Activated T-helper 1 cell treated with anti-CD3 and anti-CD28 coated beads, Interleukin-2, amount 50 U/mL, for 16 hours (primary cell): ENCODE results near the gene MAFB.

Experiments
- DNase-seq, 2 donors: peaks; one replicate each; pipeline ENCODE4 v3.0.0-alpha.2; 2020; ENCODE audit warnings: low read depth in 1 of 2, low spot score in 1 of 2

Gene MAFB

DNA sequence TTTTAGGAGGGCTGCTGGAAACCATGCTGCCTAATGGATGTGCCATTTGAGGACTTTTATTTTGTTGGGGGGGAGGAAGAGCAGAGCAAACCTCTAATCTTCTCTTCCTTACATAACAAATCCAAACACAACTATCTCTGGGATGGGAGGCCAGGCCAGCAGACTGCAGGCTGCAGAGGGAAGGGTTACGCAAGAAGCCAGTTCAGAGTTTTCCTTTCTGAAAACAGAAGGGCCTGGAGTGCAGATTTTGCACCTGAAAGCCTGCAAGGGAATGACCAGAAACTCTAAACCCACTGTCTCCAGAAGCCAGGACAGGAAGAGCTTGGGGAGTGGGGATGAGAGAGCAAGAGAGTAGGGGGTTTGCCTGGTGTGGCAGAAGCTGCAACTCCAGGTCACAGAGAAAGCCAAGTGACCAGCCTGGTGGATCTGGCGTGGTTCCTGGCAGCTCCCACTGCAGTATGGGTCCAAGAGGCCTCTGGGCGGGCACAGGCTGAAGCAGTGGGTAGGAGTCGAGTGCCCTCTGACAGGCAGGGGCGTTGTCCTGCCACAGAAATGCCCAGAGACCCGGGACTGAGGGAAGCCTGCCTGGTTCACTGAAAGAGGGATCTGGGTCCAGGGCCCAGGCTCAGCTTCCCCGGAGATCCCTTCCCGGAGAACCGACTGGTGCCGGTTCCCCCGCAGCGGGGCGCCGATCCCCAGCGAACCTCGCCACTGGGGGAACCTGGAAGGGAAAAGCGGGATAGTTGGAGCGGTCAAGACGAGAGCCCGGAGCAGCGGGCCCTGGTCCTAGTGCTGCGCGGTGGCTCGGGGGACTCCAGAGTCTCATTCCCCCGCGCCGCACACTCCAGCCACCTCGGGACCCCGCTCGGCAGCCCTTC is 6.7 kb downstream of the MAFB start:
- DNase-seq = no peak

DNA sequence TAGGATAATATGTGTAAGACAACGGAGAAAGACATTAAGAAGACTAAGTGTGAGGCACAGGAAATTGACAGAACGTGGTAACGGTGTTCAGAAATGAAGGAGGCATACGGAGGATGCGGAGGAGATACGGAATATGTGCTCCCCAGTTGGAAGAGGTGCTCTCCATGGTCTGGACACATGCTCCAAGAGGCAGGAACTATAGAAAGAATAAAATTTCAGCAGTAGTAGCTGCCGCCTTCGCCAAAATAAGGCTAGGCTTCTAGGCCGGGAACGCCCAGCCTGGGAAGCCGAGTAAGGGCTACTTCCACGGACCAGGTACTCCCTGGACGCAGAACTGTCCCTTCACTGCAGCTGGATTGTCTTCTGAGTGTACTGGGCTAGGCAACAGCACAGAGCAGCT is 7.4 kb downstream of the MAFB start:
- DNase-seq = no peak

DNA sequence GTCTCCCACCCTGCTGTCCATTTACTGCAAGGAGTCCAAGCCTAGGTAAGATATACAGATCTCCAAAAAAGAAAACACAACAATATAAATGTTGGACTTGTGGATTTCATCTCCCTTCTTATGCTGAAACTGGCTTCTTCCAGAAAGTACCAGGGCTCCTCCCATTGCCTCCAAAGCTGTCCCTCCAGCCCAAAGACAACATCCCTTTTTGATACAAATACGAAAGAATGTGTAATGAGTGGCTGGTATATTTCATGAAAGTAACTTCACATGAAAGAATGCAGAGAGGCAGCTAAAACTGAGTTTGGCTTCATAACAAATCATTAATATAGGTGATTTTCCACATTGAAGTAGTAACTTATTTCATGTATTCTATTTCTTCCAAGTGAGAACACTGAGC is 7.9 kb downstream of the MAFB start:
- DNase-seq = no peak

DNA sequence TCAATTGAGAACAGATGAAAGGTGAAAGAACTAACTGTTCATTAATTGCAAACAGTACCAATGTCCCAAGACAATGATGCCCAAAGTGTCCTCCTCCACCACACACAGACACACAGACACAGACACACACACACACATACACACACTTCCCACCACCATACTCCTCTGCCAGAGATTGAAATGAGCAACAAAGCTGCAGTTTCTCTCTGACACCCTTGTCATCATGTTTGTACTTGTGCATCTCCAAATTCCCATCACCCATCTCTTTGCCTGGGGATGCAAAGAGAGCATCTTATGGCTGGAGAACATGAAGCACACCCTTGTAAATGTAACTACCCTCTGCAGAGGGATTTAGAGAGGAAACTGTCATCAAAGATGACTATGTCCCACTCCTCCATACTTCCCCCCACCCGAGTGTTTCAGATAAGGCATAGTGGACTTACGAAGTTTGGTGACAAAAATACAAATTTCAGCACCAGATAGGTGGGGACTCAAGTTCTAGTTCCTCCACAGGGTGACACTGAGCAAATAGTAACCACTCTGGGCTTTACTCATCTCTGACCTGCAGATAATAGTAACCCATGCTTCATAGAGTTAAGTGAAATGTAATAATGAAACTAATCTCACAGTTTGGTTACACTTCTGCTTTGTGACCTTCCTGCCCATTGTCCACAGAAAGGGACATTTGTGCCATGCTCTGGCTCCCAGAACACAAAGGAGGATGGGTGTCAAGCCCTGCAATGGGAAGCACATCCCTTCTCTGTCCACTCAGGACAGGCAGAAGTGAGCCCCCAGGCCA is 8.7 kb downstream of the MAFB start:
- DNase-seq = no peak

DNA sequence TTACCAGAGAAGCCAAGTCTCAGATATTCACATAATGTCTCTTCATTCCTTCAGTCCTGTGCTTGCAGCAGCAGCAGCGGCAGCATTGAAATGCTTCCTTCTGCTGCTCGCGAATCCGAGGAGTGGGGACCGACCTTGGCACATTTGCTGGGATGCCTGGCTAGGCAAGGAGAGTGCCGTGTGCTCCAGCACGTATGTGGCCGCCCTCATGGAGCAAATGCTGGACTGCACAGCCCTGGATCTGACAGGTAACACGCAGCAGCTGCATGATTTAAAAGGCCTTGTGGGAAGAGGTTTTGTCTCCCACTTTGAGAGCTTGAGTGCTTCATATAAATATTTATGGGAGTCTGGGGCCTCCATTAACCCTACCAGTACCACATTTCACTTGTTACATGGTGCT is 9.9 kb downstream of the MAFB start:
- DNase-seq = no peak

DNA sequence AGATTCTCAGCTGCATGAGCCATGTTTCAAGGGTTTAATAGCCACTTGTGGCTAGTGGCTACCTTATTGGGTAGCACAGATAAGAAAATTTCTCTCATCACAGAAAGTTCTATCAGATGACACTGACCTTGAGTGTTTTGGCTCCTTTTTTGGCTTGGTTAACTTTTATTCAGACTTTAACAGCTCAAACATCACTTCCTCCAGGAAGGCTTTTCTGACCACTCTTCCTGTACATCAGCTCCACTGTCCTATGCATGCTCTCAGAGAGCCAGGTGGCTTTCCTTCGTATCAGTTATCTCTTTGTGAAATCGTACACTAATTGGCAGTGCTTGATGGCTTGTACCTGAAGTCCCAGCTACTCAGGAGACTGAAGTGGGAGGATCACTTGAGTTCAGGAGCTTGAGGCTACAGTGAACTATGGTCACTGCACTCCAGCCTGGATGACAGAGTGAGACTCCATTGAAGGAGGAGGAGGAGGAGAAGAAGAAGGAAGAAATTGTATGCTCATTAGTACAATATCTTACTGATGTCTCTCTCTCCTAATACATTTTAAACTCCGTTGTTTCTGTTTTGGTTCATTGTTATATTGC is 10.7 kb downstream of the MAFB start:
- DNase-seq = no peak

DNA sequence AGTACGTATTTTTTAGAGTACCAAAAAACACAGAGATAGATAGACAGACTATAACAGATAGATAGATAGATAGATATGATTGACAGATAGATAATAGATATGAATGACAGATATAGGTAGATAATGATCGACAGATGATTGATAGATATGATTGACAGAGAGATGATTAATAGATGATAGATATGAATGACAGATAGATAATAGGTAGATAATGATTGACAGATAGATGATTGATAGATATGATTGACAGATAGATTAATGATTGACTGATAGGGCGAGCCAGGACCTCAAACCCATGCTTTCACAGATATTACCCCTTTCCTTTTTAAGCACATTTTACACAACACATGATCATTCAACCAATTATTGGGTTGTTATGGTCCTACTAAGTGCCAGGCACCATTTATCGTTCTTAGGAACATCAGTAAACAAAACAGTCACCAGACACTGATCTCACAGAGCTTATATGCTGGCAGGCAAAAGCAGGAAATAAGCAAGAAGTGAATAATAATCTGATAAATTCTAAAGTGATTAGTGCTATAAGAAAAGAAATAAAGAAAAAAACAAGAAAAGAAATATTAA is 11.6 kb downstream of the MAFB start:
- no peak for DNase-seq

DNA sequence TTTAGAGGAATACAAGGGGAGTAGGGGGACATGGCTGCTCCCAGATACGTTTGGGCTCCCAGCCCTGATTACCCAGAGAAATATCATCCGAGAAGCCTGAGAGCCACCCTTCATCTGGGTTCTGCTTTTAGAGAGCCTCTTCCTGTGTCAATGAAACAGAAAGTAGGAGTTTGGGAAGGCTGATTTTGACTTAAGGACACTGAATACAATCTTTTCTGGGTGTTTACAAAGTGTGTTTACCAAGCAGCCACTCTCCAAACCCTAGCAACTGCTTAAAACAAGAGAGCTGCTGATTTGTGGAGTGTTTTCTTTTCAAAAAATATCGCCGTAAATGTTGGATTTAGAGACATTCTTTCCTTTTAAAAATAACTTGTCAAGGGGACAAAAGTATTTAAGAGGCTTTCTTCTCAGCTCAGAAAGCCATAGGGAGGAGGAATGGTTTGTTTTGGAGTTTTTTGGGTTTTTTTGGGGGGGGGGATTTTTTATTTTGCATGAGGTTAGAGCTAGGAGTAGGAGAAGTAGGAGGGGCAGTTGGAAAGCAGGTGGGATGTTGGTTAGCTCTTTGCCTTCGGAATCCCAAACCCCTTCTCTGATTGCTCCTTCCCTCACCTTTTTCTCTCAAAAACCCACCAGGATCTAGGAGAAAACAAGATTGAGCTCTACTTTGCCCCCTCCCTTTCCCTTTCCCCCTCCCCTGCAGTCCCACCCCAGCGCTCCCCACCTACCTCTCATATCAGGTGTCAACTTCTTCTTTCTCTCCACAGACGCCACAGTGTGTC is 12.4 kb downstream of the MAFB start:
- no peak for DNase-seq

DNA sequence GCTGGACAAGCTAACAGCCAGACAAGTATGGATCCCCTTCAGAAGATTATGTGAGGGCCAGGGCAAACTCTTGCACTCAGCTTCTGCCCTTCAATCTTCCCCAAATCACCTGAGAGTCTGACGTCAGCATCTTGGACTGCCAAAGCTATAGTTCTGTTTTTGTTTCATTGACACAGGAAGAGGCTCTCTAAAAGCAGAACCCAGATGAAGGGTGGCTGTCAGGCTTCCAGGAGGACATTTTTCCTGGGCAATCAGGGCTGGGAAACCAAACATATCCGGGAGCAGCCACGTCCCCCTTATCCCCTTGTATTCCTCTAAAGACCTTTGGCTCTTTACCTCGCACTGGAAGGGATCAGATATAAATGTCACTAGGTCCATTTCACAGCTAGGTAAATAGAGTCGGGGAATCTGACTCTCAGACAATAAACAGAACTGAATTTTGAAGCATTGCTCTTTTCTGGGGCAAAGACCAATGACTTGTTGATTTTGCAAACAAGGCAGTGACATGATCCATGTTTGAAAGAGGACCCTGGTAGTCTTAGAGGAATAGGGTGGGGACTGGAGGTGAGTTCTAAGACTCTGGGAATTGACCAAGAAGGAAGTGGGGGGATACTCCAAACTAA is 13.3 kb downstream of the MAFB start:
- no peak for DNase-seq

DNA sequence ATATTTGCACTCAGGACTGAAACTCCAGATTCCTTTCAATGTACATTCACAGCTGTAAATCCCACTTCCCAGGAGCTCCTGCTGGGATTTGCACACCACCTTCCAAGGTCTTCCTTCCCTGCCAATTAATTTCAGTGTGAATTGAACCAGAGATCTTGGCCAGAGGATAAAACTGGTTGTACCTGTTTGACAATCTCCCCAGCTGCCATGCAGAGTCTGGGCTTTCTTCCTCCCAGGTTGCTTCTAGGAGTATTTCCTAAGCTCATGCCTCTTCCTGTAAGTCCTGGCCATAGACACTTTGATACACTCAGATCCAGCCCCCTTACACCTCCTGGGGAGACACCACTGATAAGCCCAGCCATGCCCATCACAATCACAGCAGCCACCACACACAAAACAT is 15.6 kb downstream of the MAFB start:
- DNase-seq = no peak

DNA sequence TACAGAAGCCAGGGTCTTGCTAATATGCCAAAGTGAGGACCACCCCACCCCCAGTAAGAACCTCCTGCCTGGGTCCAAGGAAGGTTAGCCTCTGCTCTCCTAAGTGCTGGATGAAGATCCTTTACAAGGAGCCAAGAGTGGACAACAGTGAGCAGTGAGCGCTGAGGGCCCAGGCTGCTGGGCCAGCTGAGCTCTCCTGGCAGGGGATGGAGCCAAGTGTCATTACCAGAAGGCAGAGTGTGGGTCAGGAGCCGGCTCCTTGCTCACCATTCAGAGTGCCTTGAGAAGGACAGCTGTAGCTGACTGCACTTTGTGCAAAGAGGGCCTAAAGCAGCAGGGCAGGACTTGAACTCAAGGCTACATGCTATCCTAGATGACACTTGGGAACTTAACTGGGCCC is 16.9 kb downstream of the MAFB start:
- no peak for DNase-seq

DNA sequence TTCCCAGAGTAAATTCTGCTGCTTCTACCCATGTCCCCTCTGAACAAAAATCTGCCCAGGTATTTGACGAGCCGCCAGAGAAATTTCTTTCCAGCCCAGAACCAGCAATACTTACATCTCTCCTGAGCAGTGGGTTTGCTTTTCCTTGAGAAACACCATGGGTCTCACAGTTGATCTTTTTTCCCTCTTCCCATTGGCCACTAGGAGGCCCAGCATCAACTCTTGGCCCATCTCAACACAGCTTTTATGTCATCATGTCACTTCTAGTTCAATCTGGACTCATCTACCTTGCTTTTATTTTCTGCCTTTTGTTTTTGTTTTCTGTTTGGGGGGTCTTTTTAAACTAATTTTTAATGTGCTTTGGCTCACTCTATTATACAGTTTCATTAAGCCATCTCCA is 18.8 kb downstream of the MAFB start:
- no peak for DNase-seq

DNA sequence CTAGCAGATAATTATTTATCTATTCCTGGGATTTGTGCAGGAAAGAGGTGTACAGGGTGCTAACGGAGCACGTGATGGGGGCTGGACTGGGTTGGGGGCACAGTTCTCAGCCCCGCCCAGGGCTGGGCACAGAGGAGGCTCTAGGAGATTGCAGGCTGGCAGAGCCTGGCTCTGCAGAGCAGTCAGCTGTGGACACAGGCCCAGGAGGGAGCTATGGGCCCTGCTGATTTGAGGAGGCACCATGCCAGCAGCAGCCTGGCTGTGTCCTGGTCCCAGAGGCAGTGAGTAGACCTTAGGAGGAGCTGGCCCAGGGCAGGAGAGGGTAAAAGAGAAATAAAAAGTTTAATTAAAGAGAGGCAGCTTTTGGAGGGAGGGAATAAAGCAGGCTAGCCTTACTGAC is 19.3 kb downstream of the MAFB start:
- DNase-seq = no peak

DNA sequence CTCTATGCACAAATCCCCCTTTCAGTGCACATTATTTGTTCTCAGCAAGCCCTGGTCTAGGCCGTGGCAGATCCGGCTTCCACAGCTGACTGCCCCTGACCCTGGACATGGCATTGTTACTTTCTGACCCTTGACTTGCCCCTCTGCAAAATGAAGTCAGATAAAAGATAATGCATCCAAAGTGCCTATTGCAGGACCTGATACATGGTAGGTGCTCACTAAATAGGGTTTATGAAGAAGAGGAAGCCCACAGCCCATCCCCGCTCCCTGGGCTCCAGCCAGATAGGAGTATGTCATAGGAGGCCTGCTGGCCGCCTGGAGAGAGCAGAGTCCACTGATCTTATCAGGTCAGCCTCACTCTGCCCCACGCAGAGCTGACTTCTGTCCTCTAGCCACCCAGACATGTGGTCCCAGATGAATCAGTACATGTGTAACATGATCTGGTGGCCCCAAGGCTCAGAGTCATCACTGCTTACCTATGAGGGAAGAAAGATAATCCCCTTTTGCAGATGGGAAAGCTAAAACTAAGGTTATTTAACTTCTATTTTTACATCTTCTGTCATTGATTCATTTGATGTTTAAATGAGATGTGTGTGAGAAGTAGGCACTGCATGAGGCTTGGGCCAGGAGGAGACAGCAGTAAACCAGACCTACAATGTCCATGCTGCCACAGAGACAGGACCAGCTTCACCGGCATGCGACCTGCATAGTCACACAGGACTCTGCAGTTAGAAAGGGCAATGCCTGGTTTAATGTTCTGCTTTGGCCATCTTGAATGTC is 20.4 kb downstream of the MAFB start:
- DNase-seq = no peak

DNA sequence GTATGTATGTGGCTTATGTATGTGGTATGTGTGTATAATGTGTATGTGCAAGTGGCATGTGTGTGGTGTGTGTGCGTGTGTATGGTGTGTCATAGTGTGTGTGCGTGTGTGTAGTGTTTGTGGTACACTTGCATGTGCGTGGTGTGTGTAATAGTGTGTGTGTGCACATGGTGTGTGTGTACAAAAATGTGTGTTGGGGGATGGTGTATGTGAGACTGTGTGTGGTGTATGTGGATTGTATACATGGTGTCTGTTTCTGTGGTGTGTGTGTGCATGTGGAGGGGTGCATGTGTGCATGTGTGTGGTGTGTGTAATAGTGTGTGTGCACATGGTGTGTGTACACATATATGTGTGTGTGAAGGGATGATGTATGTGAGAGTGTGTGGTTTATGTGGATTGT is 21.5 kb downstream of the MAFB start:
- DNase-seq = no peak

DNA sequence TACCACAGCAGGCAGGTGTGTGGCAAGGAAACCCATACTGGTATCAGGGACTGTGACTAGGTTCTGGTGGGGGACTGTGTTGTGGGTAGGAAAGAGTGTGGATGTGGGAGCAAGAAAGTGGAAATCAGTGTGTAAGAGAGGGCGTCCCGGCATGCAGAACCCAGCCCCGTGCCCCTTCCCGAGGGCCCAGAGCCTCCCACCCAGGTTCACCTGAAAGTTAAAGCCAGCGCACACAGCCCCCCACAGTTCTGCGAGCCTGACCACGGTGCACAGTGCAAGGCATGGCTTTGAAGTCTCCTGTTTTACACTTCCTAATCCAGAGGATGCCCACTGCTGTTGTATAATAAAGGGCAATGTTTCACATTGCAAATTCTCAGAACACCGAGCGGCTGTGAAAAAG is 22.7 kb downstream of the MAFB start:
- no peak for DNase-seq

DNA sequence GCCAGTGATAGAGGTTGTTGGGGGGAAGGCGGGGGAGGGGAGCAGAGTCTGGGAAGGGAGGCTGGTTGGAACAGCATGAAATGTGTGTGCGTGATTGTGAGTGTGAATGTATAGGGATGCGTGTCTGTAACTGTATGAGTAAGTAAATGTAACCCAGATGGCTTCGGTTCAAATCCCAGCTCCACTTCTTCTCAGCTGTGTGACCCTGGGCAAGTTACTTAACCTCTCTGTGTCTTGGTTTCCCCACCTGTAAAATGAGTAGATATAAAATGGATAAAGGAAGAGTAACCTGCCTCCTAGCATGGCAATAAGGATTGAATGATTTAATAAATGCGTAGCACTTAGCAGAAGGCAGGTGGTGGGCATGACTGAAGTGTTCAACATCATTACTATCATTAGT is 24.1 kb downstream of the MAFB start:
- DNase-seq = no peak

DNA sequence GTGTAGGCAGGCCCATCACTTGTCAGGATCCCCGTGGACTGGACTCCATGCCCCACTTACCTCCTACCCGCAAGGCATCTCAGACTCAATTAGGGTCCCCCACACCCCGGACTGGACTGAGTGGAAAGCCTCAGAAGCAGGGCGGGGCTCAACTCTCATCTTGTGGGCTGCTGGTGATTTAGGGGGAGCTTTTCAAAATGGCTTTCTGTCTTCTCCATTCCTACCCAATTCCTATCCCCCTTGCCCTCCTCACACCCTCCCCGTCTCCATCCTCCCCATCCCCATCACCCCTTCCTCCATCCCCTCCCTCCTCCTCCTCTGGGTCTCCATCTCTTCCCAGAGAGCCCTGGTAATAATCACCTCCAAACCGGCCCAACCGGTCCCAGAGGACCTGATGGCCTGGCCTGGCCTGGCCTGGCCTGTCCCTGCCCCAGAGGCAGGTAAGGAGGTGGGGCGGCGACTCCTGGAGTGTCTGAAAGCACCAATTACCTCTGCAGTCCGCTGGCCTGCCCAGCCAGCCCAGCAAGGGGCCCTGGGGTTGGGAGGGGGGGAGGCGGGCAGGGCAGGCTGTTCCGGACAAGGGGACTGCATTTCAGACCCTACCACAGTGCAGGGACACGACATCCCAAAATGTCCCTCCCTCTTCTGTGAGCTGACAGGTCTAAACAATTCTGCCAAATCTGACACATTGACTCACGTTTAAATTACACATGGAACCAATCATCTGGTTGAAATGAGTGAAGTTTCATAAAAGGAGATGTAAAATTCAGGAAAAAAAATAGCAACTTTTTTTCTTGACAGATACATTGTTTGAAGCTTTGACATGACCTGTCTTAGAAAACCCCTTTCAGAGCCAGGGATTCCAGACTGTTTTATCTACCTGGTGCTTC is 24.8 kb downstream of the MAFB start:
- no peak for DNase-seq

DNA sequence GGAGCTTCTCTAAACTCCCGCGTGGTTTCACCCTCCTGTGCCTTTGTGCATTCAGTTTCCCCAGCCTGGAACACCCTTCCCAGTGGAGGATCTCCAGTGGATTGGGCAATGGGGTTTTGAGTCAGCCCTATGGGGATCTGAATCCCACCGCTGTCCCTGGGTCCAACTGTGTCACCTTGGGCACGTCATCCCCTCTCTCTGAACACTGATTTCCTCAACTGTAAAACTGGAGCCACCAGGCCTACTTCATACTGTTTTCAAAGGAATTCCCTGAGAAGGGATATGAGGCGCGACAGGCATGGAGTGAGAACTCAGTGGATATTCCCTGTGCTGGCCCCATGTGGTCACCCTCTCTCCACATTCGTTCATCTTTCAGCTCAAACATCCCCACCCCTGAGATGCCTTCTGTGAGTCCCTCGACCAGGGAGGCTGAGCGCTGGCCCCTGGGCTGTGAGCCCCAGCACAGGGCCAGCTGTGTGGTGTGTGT is 25.7 kb downstream of the MAFB start:
- DNase-seq = no peak
